ENCODE measurements around the gene NLGN1. TPM values are rescaled to one million over a fixed set of nuclear protein-coding genes. Genes with fewer than 3 reads are reported as not detected.
A peak's percentile ranks its signal among the peaks of the same experiment; 100 is the strongest.

The NLGN1 gene
- polyA plus RNA-seq, 6 donors from 2014 or later, result not detected

GRCh38 chr3:173690542-173691180 is 293.1 kb downstream of the NLGN1 start:
- DNase-seq (no peak), ATAC-seq (ENCODE audit: low read depth in 2 of 2) (no peak)
- Mint-ChIP-seq H3K27me3 (no peaks in the 10 kb centered on the region), H3K4me3 (no peak overlapping the region), H3K9me3 (peaks cover 0 to 6% (median 0%) of the 10 kb centered on the region in 7 donors), H3K36me3 (no peaks in the 10 kb centered on the region), H3K27ac (no peak overlapping the region), H3K4me1 (no peaks in the 10 kb centered on the region)

DNA sequence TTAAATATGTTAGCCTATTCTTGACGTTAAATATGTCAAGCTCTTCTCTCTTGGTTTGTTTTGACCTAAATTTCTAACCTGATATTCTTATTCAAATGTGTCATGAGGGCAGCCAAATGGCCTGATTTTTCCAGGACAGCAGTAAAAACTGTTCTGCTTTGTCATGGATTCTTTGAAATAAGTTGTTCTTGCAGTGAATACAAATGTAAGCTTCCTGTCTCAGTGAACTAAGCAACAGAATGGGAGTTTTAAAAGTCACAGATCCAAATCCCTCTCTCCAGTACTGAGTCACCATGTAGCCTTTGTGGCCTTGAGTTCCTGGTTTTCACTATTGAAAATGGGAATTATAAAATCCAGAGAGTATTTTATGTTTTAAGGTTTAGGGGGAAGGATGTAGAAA is 301.8 kb downstream of the NLGN1 start:
- Mint-ChIP-seq H3K27ac (no peak overlapping the region), H3K9me3 (peaks cover 0 to 20% (median 2%) of the 10 kb centered on the region in 7 donors), H3K4me3 (no peak overlapping the region), H3K4me1 (no peaks in the 10 kb centered on the region), H3K27me3 (no peaks in the 10 kb centered on the region), H3K36me3 (no peaks in the 10 kb centered on the region)
- DNase-seq (no peak), ATAC-seq (ENCODE audit: low read depth in 2 of 2) (no peak)

DNA sequence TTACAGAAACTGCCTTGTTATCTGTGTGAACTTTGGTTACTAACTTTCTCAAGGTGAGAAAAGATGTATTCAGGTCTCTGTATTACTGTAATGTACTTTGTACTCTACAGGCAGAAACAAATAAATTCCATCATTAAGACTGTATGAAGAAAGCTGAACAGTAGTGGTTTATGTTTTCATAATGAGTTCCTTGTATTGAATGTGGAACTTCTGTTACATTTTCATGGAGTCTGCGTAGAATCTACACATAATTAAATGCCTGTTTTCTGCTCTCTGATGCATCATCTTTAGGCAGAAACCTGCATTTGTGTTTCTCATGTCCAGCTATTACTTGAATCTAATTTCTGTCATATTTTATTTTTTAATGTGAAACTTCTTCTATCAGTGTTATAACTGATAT is 302.8 kb downstream of the NLGN1 start:
- no peak for ATAC-seq (ENCODE audit: low read depth in 2 of 2)
- H3K27ac Mint-ChIP-seq, result no peak overlapping the region
- no peaks in the 10 kb centered on the region for H3K36me3 Mint-ChIP-seq
- no peak for DNase-seq
- no peaks in the 10 kb centered on the region for H3K4me1 Mint-ChIP-seq
- no peak overlapping the region for H3K4me3 Mint-ChIP-seq
- peaks cover 0 to 20% (median 3%) of the 10 kb centered on the region in 7 donors for H3K9me3 Mint-ChIP-seq
- H3K27me3 Mint-ChIP-seq, result no peaks in the 10 kb centered on the region

DNA sequence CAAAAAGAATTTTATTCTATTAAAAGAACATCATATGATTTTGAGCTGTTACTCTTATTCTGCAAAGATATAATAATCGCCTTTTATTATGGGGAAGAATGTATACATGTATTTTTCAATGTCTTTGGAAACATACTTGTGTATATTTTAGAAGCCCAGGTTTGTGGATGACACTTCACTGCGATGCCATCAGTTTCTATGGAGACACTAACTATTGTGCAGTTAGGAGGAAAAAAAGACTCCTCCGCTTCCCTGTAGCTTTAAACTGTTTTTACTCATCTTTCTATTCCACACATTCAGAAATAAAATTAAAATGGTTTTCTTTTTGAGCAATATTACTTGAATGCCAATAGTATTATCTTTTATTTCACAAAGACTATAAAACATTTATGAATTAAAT is 305.0 kb downstream of the NLGN1 start:
- Mint-ChIP-seq H3K4me3 (no peak overlapping the region), H3K4me1 (no peaks in the 10 kb centered on the region), H3K9me3 (peaks cover 0 to 20% (median 3%) of the 10 kb centered on the region in 7 donors), H3K27me3 (no peaks in the 10 kb centered on the region), H3K36me3 (no peaks in the 10 kb centered on the region), H3K27ac (no peak overlapping the region)
- DNase-seq, result no peak
- no peak for ATAC-seq (ENCODE audit: low read depth in 2 of 2)

DNA sequence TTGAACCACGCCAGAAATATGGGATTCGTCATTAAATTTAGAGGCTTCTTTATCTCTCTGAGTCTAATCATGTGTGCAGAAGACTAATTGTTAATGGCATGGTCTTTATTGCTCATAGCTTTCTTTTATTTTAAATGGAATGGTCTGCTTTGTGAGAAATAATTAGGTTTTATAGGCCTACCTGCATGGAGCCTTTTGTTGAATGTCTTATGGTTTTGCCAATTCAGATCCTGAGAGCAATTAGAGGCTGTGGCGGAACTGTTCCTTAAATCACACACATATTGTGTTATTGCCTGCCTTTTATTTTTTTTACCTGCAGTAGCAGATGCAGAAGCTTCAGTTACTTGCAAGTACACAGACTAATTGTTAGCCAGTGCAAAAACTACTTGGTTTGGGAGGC is 306.2 kb downstream of the NLGN1 start:
- no peak for ATAC-seq (ENCODE audit: low read depth in 2 of 2)
- DNase-seq, result no peak
- Mint-ChIP-seq H3K27ac (no peak overlapping the region), H3K4me1 (no peaks in the 10 kb centered on the region), H3K36me3 (no peaks in the 10 kb centered on the region), H3K9me3 (peaks cover 0 to 20% (median 3%) of the 10 kb centered on the region in 7 donors), H3K27me3 (no peaks in the 10 kb centered on the region), H3K4me3 (no peak overlapping the region)

DNA sequence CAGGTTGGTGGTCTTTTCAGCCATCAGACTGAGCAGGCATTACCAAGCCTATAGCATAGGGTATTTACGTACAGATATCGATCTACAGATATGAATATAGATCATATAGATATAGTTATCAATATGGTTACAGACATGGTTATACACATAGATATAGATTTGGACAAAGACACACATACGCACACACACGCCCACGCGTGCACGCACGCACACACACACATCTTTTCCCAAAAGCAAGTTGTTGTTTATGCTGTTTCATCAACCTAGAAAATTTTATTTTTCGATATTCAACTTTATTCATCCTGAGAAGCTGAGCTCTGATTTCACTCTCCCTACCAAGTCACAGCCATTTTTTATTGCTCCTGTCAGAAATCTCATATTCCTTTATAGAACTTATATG is 309.1 kb downstream of the NLGN1 start:
- Mint-ChIP-seq H3K27ac (no peak overlapping the region), H3K27me3 (no peaks in the 10 kb centered on the region), H3K9me3 (peaks cover 0 to 4% (median 0%) of the 10 kb centered on the region in 7 donors), H3K4me1 (no peaks in the 10 kb centered on the region), H3K4me3 (no peak overlapping the region), H3K36me3 (no peaks in the 10 kb centered on the region)
- ATAC-seq (ENCODE audit: low read depth in 2 of 2) (no peak), DNase-seq (no peak)

DNA sequence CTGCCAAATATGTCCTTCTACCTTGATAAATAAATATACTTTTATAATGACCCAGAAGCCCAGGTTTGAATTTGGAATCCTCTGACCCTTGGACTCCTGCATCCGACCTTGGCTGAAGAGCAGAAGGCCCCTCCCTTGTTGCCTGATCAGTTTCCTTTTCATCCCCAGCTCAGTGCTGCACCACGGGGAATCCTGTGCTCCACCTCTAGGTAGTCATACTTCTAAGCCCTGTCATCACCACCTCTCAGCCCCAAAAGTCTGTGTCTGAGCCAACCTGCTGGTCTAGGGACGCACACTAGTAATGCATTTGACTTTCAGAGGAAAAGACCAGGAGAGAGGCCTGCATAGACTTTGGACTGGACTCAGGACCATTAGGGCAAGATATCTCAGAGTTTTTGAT is 310.6 kb downstream of the NLGN1 start:
- Mint-ChIP-seq H3K4me1 (no peaks in the 10 kb centered on the region), H3K36me3 (no peaks in the 10 kb centered on the region), H3K4me3 (no peak overlapping the region), H3K27me3 (no peaks in the 10 kb centered on the region), H3K9me3 (peaks cover 0 to 4% (median 2%) of the 10 kb centered on the region in 7 donors), H3K27ac (no peak overlapping the region)
- ATAC-seq (ENCODE audit: low read depth in 2 of 2) (no peak), DNase-seq (no peak)

- H3K9me3 Mint-ChIP-seq, result peaks cover 0 to 4% (median 2%) of the 10 kb centered on the region in 7 donors
- H3K27me3 Mint-ChIP-seq, result no peaks in the 10 kb centered on the region
- ATAC-seq (ENCODE audit: low read depth in 2 of 2), result no peak
- no peak overlapping the region for H3K4me3 Mint-ChIP-seq
- no peaks in the 10 kb centered on the region for H3K36me3 Mint-ChIP-seq
- no peak for DNase-seq
- H3K27ac Mint-ChIP-seq, result no peak overlapping the region
- H3K4me1 Mint-ChIP-seq, result no peaks in the 10 kb centered on the region
These were observed 311.5 kb downstream of the NLGN1 start for GRCh38 chr3:173709026-173709425.

DNA sequence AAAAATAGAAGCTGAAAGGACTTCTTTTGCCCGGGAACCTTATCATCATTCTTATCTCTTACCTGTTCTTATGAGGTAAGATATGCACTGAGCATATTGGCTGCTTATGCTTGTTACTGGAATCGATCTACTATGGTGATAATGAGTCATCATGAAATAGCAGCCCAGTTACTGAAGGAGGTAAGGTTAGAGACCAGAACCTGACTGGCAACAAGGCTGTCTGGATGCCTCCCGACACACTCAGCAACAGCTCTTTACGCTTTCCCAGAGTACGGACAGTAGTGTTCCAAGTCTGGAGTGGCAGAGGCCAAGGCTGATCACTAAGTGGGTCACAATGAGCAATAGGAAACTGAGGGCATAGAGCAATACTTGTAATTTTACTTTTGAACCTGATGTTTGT is 314.1 kb downstream of the NLGN1 start:
- no peaks in the 10 kb centered on the region for H3K27me3 Mint-ChIP-seq
- H3K36me3 Mint-ChIP-seq, result no peaks in the 10 kb centered on the region
- DNase-seq (no peak), ATAC-seq (ENCODE audit: low read depth in 2 of 2) (no peak)
- H3K27ac Mint-ChIP-seq, result no peak overlapping the region
- no peaks in the 10 kb centered on the region for H3K4me1 Mint-ChIP-seq
- no peak overlapping the region for H3K4me3 Mint-ChIP-seq
- peaks cover 0 to 4% (median 2%) of the 10 kb centered on the region in 7 donors for H3K9me3 Mint-ChIP-seq

DNA sequence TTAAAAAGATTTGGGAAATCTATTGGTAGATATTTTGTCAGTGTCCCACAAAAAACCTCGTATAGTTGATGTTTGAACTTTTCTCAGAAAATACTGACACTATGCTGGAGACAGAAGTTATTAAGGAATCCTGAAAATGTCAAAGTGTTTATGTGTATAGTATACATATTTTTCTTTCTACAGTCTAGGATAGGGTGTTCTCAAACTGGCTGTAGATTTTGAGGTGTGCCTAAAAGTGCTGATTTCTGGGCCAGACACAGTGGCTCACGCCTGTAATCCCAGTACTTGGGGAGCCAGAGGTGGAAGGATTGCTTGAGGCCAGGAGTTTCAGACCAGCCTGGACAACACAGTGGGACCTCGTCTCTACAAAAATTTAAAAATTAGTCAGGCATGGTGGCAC is 322.0 kb downstream of the NLGN1 start:
- Mint-ChIP-seq H3K9me3 (peaks cover 0 to 11% (median 5%) of the 10 kb centered on the region in 7 donors), H3K27ac (peak overlapping the region in 1 of 6 donors; percentile 28), H3K36me3 (no peaks in the 10 kb centered on the region), H3K4me3 (no peak overlapping the region), H3K27me3 (no peaks in the 10 kb centered on the region), H3K4me1 (no peaks in the 10 kb centered on the region)
- no peak for ATAC-seq (ENCODE audit: low read depth in 2 of 2)
- DNase-seq, result no peak

- Mint-ChIP-seq H3K27me3 (no peaks in the 10 kb centered on the region), H3K4me3 (no peak overlapping the region), H3K9me3 (peaks cover 0 to 17% (median 4%) of the 10 kb centered on the region in 7 donors), H3K27ac (no peak overlapping the region), H3K4me1 (no peaks in the 10 kb centered on the region), H3K36me3 (no peaks in the 10 kb centered on the region)
- no peak for DNase-seq
- ATAC-seq (ENCODE audit: low read depth in 2 of 2), result no peak
These were observed 328.0 kb downstream of the NLGN1 start for GRCh38 chr3:173725507-173725906.

GRCh38 chr3:173730391-173730790 is 332.8 kb downstream of the NLGN1 start:
- H3K9me3 Mint-ChIP-seq, result peaks cover 0 to 6% (median 2%) of the 10 kb centered on the region in 7 donors
- no peak overlapping the region for H3K27ac Mint-ChIP-seq
- no peaks in the 10 kb centered on the region for H3K27me3 Mint-ChIP-seq
- H3K4me3 Mint-ChIP-seq, result no peak overlapping the region
- H3K4me1 Mint-ChIP-seq, result no peaks in the 10 kb centered on the region
- H3K36me3 Mint-ChIP-seq, result no peaks in the 10 kb centered on the region
- DNase-seq (no peak), ATAC-seq (ENCODE audit: low read depth in 2 of 2) (no peak)

DNA sequence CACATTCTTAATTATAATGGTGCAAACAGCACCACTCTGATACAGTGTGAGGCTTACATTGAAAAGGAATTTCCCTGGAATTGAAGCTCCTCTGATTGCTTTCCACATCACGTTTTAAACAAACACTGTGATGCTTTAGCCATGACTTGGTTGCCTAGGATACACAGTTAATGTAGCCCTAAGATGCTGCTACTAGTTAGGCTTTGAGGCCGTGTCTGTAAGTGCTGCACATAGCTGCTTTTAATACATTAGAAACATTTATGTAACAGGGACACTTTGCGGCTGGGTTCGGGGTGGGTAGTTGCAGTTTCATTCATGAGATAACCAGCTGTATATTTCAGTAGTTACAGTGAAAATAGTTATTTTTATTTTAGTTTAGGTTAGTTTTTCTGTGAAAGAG is 334.7 kb downstream of the NLGN1 start:
- DNase-seq, result no peak
- no peaks in the 10 kb centered on the region for H3K27me3 Mint-ChIP-seq
- H3K9me3 Mint-ChIP-seq, result peaks cover 0 to 2% (median 0%) of the 10 kb centered on the region in 7 donors
- no peaks in the 10 kb centered on the region for H3K4me1 Mint-ChIP-seq
- no peaks in the 10 kb centered on the region for H3K36me3 Mint-ChIP-seq
- H3K4me3 Mint-ChIP-seq, result no peak overlapping the region
- no peak overlapping the region for H3K27ac Mint-ChIP-seq
- no peak for ATAC-seq (ENCODE audit: low read depth in 2 of 2)

DNA sequence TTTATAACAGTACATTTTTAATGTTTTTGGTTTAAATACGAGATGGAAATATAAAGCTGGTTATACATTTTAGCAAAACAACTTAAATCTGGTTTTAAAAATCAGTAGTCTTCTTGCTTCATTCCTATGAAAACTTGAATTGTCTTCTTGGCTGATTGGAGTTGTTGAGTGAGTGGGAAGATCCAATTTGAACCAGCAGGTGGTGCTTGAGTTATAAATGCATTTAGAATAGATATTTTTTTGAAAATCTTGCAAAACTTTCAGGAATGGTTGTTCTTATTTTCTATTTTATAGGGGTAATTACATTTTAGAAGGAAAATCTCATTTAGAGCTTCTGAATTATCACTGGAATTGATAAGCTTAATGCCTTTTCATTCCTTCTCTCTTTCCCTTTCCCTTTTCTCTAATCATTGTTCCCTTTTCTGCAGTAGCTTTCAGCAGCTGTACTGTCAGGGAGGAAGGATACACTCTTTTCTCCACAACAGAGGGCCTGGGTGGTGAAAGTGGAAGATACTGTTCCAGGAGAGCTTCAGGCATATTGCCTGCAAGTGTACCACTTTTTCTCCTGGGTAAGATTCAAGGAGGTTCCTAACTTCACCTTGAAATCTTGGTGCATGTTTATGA is 335.6 kb downstream of the NLGN1 start:
- Mint-ChIP-seq H3K4me3 (no peak overlapping the region), H3K4me1 (no peaks in the 10 kb centered on the region), H3K36me3 (no peaks in the 10 kb centered on the region), H3K27ac (no peak overlapping the region), H3K9me3 (peaks cover 0 to 2% (median 0%) of the 10 kb centered on the region in 7 donors), H3K27me3 (no peaks in the 10 kb centered on the region)
- DNase-seq (no peak), ATAC-seq (ENCODE audit: low read depth in 2 of 2) (no peak)
